GM12891 (cell line): Measurements from ENCODE around the gene CIAO2A.

ENCODE experiments used
- POLR2A ChIP-seq: IDR thresholded peaks from 2 replicates; pipeline ENCODE4 v1.6.1; 2011; ENCODE audit warnings: low read depth, low read length, control low read depth
- POLR2AphosphoS5 ChIP-seq: IDR thresholded peaks from 2 replicates; pipeline ENCODE4 v1.6.1; 2011; ENCODE audit warnings: low read depth, low read length, control low read depth
- TAF1 ChIP-seq: IDR thresholded peaks from 2 replicates; pipeline ENCODE4 v1.6.1; 2011; ENCODE audit warnings: low read depth, low read length, control low read depth

- TF ChIP-seq POLR2AphosphoS5 (no peak), POLR2A (no peak), TAF1 (no peak)
Observed at GRCh38 chr15:64058279-64058678, 35.4 kb downstream of the CIAO2A start.
